Astrocyte of the spinal cord (primary cell): ENCODE data around the gene TBC1D1.

Experiments
- DNase-seq: peaks from one replicate; pipeline ENCODE4 v3.0.0; 2011; ENCODE audit warnings: low read depth, low spot score
- H3K4me3 ChIP-seq: 2 replicates; pipeline ENCODE4 v1.5.1; 2011; ENCODE audit warnings: low read depth, mild to moderate bottlenecking, low read length, moderate library complexity
- CTCF ChIP-seq: IDR thresholded peaks from 2 replicates; pipeline ENCODE4 v1.5.1; 2012; ENCODE audit warnings: low read depth, mild to moderate bottlenecking, low read length, inconsistent platforms
- in situ Hi-C: cut with HindIII; loops from 2 replicates; pipeline ENCODE4 v1.10.0; 2017; ENCODE audit warnings: low sequenced_read_pairs

TBC1D1 gene

GRCh38 chr4:38090455-38091246, 199.8 kb downstream of the TBC1D1 start:
- no peak overlapping the region for H3K4me3 ChIP-seq
- TF ChIP-seq CTCF: no peak
- no peak for DNase-seq
- in situ Hi-C loops: no loop called here

DNA sequence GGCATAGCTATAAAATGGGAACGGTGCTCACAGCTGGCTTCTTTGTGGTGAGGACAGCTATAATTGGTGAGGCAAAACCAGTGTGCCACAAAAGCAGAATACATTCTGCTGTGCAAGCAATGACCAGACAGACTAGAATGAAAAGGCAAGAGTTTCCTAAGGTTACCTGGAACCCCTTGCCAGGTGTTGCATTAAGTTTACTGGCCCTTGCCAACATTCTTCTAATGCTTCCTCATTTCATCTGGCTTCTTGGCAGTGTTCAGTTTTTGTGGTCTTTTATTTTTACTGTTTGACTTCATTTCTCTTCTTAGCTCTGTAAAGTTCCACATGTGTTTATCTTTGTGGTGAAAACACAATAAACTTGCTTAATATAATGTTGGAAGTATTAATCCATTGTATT, 200.8 kb downstream of the TBC1D1 start:
- no peak for TF ChIP-seq CTCF
- in situ Hi-C loops: no loop called here
- DNase-seq: peak; percentile 67
- H3K4me3 ChIP-seq: no peak overlapping the region

DNA sequence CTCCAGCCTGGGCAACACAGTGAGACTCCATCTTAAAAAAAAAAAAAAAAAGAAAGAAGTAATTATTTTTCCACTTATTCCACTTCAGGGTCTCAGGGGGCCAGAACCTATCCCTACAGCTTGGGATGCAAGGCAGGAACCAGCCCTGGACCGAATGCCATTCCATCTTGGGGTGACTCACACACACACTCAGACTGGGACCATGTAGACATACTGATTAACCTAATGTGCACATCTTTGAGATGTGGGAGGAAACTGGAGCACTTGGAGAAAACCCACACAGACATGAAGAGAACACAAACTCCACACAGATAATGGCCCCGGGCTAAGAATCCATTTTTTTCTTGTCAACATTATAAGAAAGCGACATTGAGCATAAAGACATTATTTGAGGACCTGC, 201.8 kb downstream of the TBC1D1 start:
- no peak for DNase-seq
- no peak for TF ChIP-seq CTCF
- no peak overlapping the region for H3K4me3 ChIP-seq
- in situ Hi-C loops: no loop called here

DNA sequence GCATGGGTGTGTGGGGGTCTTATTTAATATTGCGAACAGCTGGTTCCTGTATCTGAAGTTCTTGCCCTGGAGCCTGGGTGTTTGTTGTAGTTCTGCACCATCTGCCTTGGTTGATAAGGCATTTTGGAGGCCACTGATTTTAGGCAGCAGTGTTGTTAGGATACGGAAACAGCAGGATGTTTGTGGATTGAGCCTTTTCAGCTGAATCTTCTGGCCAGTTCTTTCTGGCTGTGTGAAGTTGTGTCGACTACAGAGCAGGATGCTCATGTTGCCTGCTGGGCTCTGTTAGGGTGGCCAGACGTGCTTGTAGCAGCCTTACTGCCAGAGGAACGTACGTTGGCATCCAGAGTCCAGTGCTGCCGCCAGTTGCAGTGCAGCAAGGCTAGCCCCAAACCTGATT, 203.5 kb downstream of the TBC1D1 start:
- DNase-seq: no peak
- TF ChIP-seq CTCF: no peak
- H3K4me3 ChIP-seq: no peak overlapping the region
- in situ Hi-C loops: no loop called here

GRCh38 chr4:38095691-38096090, 204.8 kb downstream of the TBC1D1 start:
- H3K4me3 ChIP-seq: no peak overlapping the region
- in situ Hi-C loops: no loop called here
- DNase-seq: no peak
- TF ChIP-seq CTCF: no peak

DNA sequence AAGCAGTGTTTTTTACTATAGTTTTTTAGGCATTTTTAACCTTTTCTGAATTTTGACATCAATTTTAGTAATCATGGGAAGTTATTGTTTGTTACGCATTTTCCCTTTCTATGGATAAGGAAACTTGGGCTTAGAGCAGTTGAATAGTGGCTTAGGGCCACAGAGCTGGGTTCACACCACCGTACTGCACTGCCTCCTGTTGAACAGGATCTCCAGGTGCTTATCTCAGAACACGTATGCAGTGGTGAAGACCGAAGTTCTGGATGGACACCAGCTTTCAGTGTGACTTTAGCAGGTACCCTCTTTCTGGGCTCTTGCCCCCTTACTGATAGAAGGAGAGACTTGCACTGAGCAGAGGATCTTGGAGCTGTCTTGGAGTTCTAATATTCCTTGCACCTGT, 206.9 kb downstream of the TBC1D1 start:
- in situ Hi-C loops: no loop called here
- DNase-seq: no peak
- no peak for TF ChIP-seq CTCF
- H3K4me3 ChIP-seq: no peak overlapping the region
